Fibroblast of the conjunctiva (primary cell): ENCODE data around the gene HIVEP2.

Source experiments
- DNase-seq: peaks from one replicate; pipeline ENCODE4 v3.0.0-alpha.2; 2010; ENCODE audit warnings: low read depth

The HIVEP2 gene

GRCh38 chr6:142914937-142915697, 29.9 kb downstream of the HIVEP2 start:
- DNase-seq, result no peak

GRCh38 chr6:142914369-142914768, 30.6 kb downstream of the HIVEP2 start:
- DNase-seq, result no peak

- DNase-seq, result no peak
Measured at GRCh38 chr6:142913511-142914047, 31.4 kb downstream of the HIVEP2 start.

GRCh38 chr6:142913036-142913510, 31.9 kb downstream of the HIVEP2 start:
- no peak for DNase-seq

- DNase-seq, result no peak
Measured at GRCh38 chr6:142912125-142912524, 32.9 kb downstream of the HIVEP2 start.

- DNase-seq, result no peak
Measured at GRCh38 chr6:142911430-142911829, 33.5 kb downstream of the HIVEP2 start.

- DNase-seq, result no peak
Measured at GRCh38 chr6:142909686-142910085, 35.3 kb downstream of the HIVEP2 start.

- no peak for DNase-seq
Measured at GRCh38 chr6:142908235-142908634, 36.7 kb downstream of the HIVEP2 start.

- DNase-seq, result no peak
Measured at GRCh38 chr6:142907544-142907943, 37.4 kb downstream of the HIVEP2 start.

GRCh38 chr6:142906945-142907470, 38.0 kb downstream of the HIVEP2 start:
- no peak for DNase-seq

- no peak for DNase-seq
Measured at GRCh38 chr6:142903812-142904211, 41.2 kb downstream of the HIVEP2 start.

GRCh38 chr6:142902636-142903053, 42.3 kb downstream of the HIVEP2 start:
- DNase-seq, result peak; percentile 96

GRCh38 chr6:142901611-142902010, 43.4 kb downstream of the HIVEP2 start:
- no peak for DNase-seq

- DNase-seq, result no peak
Measured at GRCh38 chr6:142900227-142900971, 44.6 kb downstream of the HIVEP2 start.

GRCh38 chr6:142898927-142899895, 45.8 kb downstream of the HIVEP2 start:
- DNase-seq, result no peak

GRCh38 chr6:142897659-142898058, 47.3 kb downstream of the HIVEP2 start:
- DNase-seq, result no peak

- no peak for DNase-seq
Measured at GRCh38 chr6:142896732-142897131, 48.2 kb downstream of the HIVEP2 start.

GRCh38 chr6:142893088-142893487, 51.9 kb downstream of the HIVEP2 start:
- no peak for DNase-seq

- DNase-seq, result no peak
Measured at GRCh38 chr6:142892254-142893021, 52.5 kb downstream of the HIVEP2 start.

- DNase-seq, result no peak
Measured at GRCh38 chr6:142891454-142891853, 53.5 kb downstream of the HIVEP2 start.

- DNase-seq, result no peak
Measured at GRCh38 chr6:142888456-142888855, 56.5 kb downstream of the HIVEP2 start.
